ENCODE data around the gene SKAP2.

SKAP2 gene

GRCh38 chr7:26638140-26638539 lies 226.2 kb downstream of the SKAP2 start:
- DNase-seq (ENCODE audit: low read depth in 2 of 2), result no peak

GRCh38 chr7:26637610-26638009 lies 226.8 kb downstream of the SKAP2 start:
- no peak for DNase-seq (ENCODE audit: low read depth in 2 of 2)

- DNase-seq (ENCODE audit: low read depth in 2 of 2), result no peak
Measured at GRCh38 chr7:26636808-26637207, 227.6 kb downstream of the SKAP2 start.

- DNase-seq (ENCODE audit: low read depth in 2 of 2), result no peak
Measured at GRCh38 chr7:26633557-26633956, 230.8 kb downstream of the SKAP2 start.

- DNase-seq (ENCODE audit: low read depth in 2 of 2), result no peak
Measured at GRCh38 chr7:26631601-26632000, 232.8 kb downstream of the SKAP2 start.

- DNase-seq (ENCODE audit: low read depth in 2 of 2), result no peak
Measured at GRCh38 chr7:26630941-26631580, 233.3 kb downstream of the SKAP2 start.

- no peak for DNase-seq (ENCODE audit: low read depth in 2 of 2)
Measured at GRCh38 chr7:26630361-26630760, 234.0 kb downstream of the SKAP2 start.

- DNase-seq (ENCODE audit: low read depth in 2 of 2), result no peak
Measured at GRCh38 chr7:26629696-26630095, 234.7 kb downstream of the SKAP2 start.

GRCh38 chr7:26627891-26628341 lies 236.5 kb downstream of the SKAP2 start:
- DNase-seq (ENCODE audit: low read depth in 2 of 2), result no peak

- no peak for DNase-seq (ENCODE audit: low read depth in 2 of 2)
Measured at GRCh38 chr7:26627221-26627620, 237.2 kb downstream of the SKAP2 start.

GRCh38 chr7:26626687-26627086 lies 237.7 kb downstream of the SKAP2 start:
- no peak for DNase-seq (ENCODE audit: low read depth in 2 of 2)

- no peak for DNase-seq (ENCODE audit: low read depth in 2 of 2)
Measured at GRCh38 chr7:26626156-26626555, 238.2 kb downstream of the SKAP2 start.

GRCh38 chr7:26625286-26625685 lies 239.1 kb downstream of the SKAP2 start:
- DNase-seq (ENCODE audit: low read depth in 2 of 2), result no peak

GRCh38 chr7:26624839-26625238 lies 239.6 kb downstream of the SKAP2 start:
- DNase-seq (ENCODE audit: low read depth in 2 of 2), result no peak

GRCh38 chr7:26624431-26624830 lies 240.0 kb downstream of the SKAP2 start:
- no peak for DNase-seq (ENCODE audit: low read depth in 2 of 2)

GRCh38 chr7:26620352-26620751 lies 244.0 kb downstream of the SKAP2 start:
- no peak for DNase-seq (ENCODE audit: low read depth in 2 of 2)

GRCh38 chr7:26619348-26619984 lies 244.9 kb downstream of the SKAP2 start:
- DNase-seq (ENCODE audit: low read depth in 2 of 2), result no peak

GRCh38 chr7:26618898-26619297 lies 245.5 kb downstream of the SKAP2 start:
- no peak for DNase-seq (ENCODE audit: low read depth in 2 of 2)

- no peak for DNase-seq (ENCODE audit: low read depth in 2 of 2)
Measured at GRCh38 chr7:26618449-26618848, 245.9 kb downstream of the SKAP2 start.

Data from stimulated activated CD4-positive, alpha-beta T cell treated with anti-CD3 and anti-CD28 coated beads, Interleukin-15, amount 100 ng/mL, for 48 hours (primary cell).